HG03060 (cell line): ENCODE results near the gene SUGCT.

Experiments used
- ATAC-seq: cut with Tn5 transposase; IDR thresholded peaks from one replicate; pipeline ENCODE4 v1.9.1; 2021; ENCODE audit warnings: low read depth, moderate number of reproducible peaks; ENCODE audit not compliant: unreplicated experiment

SUGCT gene

GRCh38 chr7:40746841-40747556 lies 612.2 kb downstream of the SUGCT start:
- ATAC-seq = no peak

GRCh38 chr7:40747856-40748255 lies 613.1 kb downstream of the SUGCT start:
- no peak for ATAC-seq

- ATAC-seq = no peak
Observed at GRCh38 chr7:40749877-40750276, 615.1 kb downstream of the SUGCT start.

GRCh38 chr7:40753455-40753854 lies 618.6 kb downstream of the SUGCT start:
- ATAC-seq = no peak

- ATAC-seq = no peak
Observed at GRCh38 chr7:40755438-40755837, 620.6 kb downstream of the SUGCT start.

- no peak for ATAC-seq
Observed at GRCh38 chr7:40757109-40757508, 622.3 kb downstream of the SUGCT start.

- ATAC-seq = no peak
Observed at GRCh38 chr7:40758590-40758989, 623.8 kb downstream of the SUGCT start.

GRCh38 chr7:40760293-40760964 lies 625.6 kb downstream of the SUGCT start:
- ATAC-seq = no peak

- ATAC-seq = no peak
Observed at GRCh38 chr7:40760987-40761386, 626.2 kb downstream of the SUGCT start.

- no peak for ATAC-seq
Observed at GRCh38 chr7:40761762-40762560, 627.2 kb downstream of the SUGCT start.

GRCh38 chr7:40763319-40764287 lies 628.8 kb downstream of the SUGCT start:
- no peak for ATAC-seq

GRCh38 chr7:40765639-40766038 lies 630.8 kb downstream of the SUGCT start:
- ATAC-seq = no peak

- ATAC-seq = no peak
Observed at GRCh38 chr7:40772096-40772495, 637.3 kb downstream of the SUGCT start.

GRCh38 chr7:40773656-40774055 lies 638.9 kb downstream of the SUGCT start:
- no peak for ATAC-seq

GRCh38 chr7:40775877-40776276 lies 641.1 kb downstream of the SUGCT start:
- ATAC-seq = no peak

- no peak for ATAC-seq
Observed at GRCh38 chr7:40777730-40778312, 643.0 kb downstream of the SUGCT start.

- no peak for ATAC-seq
Observed at GRCh38 chr7:40780460-40780859, 645.7 kb downstream of the SUGCT start.

GRCh38 chr7:40782836-40783235 lies 648.0 kb downstream of the SUGCT start:
- no peak for ATAC-seq

GRCh38 chr7:40784176-40784575 lies 649.4 kb downstream of the SUGCT start:
- ATAC-seq = no peak

GRCh38 chr7:40786909-40787308 lies 652.1 kb downstream of the SUGCT start:
- ATAC-seq = no peak
